Activated naive CD4-positive, alpha-beta T cell treated with anti-CD3 and anti-CD28 coated beads, Interleukin-2, amount 50 U/mL, for 24 hours (primary cell): ENCODE measurements around the gene APPL1.
A peak's percentile ranks its signal among the peaks of the same experiment; 100 is the strongest.

Experiments used
- H3K27ac Mint-ChIP-seq: one replicate; pipeline ENCODE4 v1.8.0; 2021; ENCODE audit warnings: mild to moderate bottlenecking, mixed read lengths
- H3K27me3 Mint-ChIP-seq: one replicate; pipeline ENCODE4 v1.8.0; 2021; ENCODE audit warnings: mixed read lengths
- H3K36me3 Mint-ChIP-seq: one replicate; pipeline ENCODE4 v1.8.0; 2021; ENCODE audit warnings: mixed read lengths
- H3K4me1 Mint-ChIP-seq: one replicate; pipeline ENCODE4 v1.8.0; 2021; ENCODE audit warnings: mixed read lengths
- H3K4me3 Mint-ChIP-seq: one replicate; pipeline ENCODE4 v1.8.0; 2021; ENCODE audit warnings: mild to moderate bottlenecking, mixed read lengths
- H3K9me3 Mint-ChIP-seq: one replicate; pipeline ENCODE4 v1.8.0; 2021; ENCODE audit warnings: mixed read lengths

The APPL1 gene

GRCh38 chr3:57227204-57227929 lies at the start of gene APPL1:
TSS of gene APPL1 (plus strand) at chr3:57227729. CDS start at chr3:57227884, 155 bp downstream.
- no peaks in the 10 kb centered on the region for H3K36me3 Mint-ChIP-seq
- H3K4me1 Mint-ChIP-seq, result peaks cover 29% of the 10 kb centered on the region
- no peaks in the 10 kb centered on the region for H3K27me3 Mint-ChIP-seq
- H3K4me3 Mint-ChIP-seq, result peak within 1 kb of the TSS; percentile 91
- H3K9me3 Mint-ChIP-seq, result no peaks in the 10 kb centered on the region
- H3K27ac Mint-ChIP-seq, result peak within 1 kb of the TSS; percentile 81

DNA sequence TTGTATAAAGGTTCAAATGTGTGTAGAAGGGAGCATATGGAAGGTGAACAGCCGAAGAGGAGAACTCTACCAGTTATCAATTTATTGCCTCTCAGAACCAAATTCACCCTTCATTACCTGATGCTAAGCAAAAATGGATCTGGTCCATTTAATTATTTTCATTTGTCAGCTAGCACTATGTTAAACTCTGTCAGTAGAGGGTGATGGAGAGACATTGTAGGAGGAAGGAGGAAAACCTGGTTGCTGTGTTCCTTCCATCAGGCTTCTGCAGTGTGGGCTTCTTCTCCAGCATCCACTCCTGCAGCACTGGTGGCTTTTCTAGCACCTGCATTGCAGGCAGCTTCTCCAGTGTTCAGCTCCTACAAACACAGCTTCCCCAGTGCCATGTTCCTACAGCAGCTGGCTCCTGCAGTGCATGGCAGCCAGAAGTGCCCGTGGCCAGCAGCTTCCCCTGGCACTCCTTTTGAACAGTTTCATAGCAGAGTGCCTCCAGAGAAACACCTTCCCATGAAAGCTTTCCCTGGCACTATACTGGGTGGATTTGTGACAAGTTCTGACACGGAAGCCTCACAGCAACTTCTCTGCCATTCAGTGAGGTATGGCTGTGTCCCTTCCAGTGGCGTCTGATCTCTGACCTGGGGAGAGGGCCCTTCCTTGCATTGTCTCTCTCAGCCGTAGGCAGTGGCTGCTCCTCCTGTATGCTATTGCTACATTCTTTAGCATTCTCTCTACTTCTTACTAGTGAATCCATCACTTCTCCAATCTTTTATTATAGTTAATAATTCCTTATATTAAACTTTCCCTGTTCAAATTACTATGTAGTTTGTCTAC lies 47.7 kb upstream of the APPL1 start:
- no peak overlapping the region for H3K27ac Mint-ChIP-seq
- H3K4me1 Mint-ChIP-seq, result no peaks in the 10 kb centered on the region
- H3K9me3 Mint-ChIP-seq, result no peaks in the 10 kb centered on the region
- H3K4me3 Mint-ChIP-seq, result no peak overlapping the region
- H3K36me3 Mint-ChIP-seq, result no peaks in the 10 kb centered on the region
- H3K27me3 Mint-ChIP-seq, result peaks cover 7% of the 10 kb centered on the region

DNA sequence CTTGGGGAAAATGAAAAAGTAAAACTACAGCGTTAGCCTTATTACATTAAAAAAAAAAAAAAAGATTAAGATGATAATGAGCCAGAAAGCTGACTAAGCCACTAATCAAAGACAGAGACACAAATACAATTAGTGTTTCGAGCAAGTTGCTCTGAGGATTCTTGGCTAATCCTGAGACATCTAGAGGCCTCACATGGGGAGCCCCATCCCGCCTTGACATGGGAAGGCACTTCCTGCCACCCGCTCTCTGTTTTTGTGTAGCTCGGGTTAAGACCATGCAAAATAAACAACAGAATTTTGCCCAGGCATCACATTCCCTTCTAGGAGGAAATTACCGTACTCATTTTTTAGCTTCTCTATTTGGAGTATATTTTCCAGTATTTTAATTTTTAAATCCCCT lies 43.0 kb upstream of the APPL1 start:
- H3K9me3 Mint-ChIP-seq, result no peaks in the 10 kb centered on the region
- no peaks in the 10 kb centered on the region for H3K27me3 Mint-ChIP-seq
- no peak overlapping the region for H3K27ac Mint-ChIP-seq

GRCh38 chr3:57192028-57192427 lies 35.5 kb upstream of the APPL1 start:
- Mint-ChIP-seq H3K9me3 (no peaks in the 10 kb centered on the region), H3K4me3 (no peak overlapping the region), H3K4me1 (no peaks in the 10 kb centered on the region), H3K27ac (no peak overlapping the region), H3K36me3 (no peaks in the 10 kb centered on the region), H3K27me3 (peaks cover 4% of the 10 kb centered on the region)

More for the DNA sequence above, 43.0 kb upstream of the APPL1 start:
- no peaks in the 10 kb centered on the region for H3K4me1 Mint-ChIP-seq
- no peak overlapping the region for H3K4me3 Mint-ChIP-seq
- H3K36me3 Mint-ChIP-seq, result no peaks in the 10 kb centered on the region

DNA sequence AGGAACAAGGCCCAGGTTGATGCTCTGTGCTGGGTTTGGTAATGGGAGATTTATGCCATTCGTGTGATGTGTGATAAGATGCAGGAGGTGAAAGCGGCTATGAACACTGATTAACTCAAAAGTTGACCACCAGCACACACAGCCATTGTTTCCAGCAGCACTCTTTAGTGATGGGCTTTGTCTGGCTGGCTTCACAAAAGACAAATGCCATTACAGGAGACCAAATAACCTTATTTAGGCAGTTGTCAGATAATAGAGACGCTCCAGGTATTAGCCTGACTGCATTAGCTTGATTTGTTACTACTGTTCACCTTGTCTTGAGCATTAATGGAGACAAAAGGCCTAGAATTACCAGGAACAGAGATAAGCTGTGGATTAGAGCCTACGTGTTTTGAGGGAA lies 32.9 kb upstream of the APPL1 start:
- Mint-ChIP-seq H3K9me3 (no peaks in the 10 kb centered on the region), H3K4me3 (no peak overlapping the region), H3K27ac (no peak overlapping the region), H3K27me3 (peaks cover 4% of the 10 kb centered on the region), H3K36me3 (no peaks in the 10 kb centered on the region), H3K4me1 (no peaks in the 10 kb centered on the region)

GRCh38 chr3:57199895-57200297 lies 27.6 kb upstream of the APPL1 start, which contains the start of gene HESX1:
TSS of gene HESX1 (minus strand) at chr3:57199978. CDS start at chr3:57199918, 60 bp downstream.
- Mint-ChIP-seq H3K27ac (no peak within 1 kb of the TSS), H3K4me3 (no peak within 1 kb of the TSS), H3K9me3 (no peaks in the 10 kb centered on the region), H3K27me3 (no peaks in the 10 kb centered on the region), H3K36me3 (no peaks in the 10 kb centered on the region), H3K4me1 (no peaks in the 10 kb centered on the region)

- Mint-ChIP-seq H3K27me3 (no peaks in the 10 kb centered on the region), H3K36me3 (no peaks in the 10 kb centered on the region), H3K4me1 (no peaks in the 10 kb centered on the region), H3K9me3 (no peaks in the 10 kb centered on the region), H3K4me3 (no peak overlapping the region), H3K27ac (no peak overlapping the region)
Measured at GRCh38 chr3:57206423-57206822, 21.1 kb upstream of the APPL1 start.

DNA sequence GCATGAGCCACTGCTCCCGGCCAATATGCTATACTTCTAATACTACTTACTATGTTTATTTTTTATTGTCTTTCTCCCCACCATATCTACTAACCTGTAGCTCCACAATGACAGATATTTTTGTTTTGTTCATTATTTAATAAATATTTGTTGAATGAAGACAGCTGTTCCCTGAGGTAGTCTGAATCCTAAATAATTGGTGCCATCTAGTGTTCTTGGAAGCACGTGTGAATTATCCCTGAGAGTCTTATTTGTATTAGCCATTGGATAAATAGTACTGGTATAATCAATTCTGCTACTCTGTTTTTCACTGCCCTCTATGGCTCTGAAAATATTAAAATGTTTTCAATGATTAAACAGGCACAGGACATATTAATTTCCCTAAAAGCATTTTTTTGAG lies 5.6 kb upstream of the APPL1 start:
- no peaks in the 10 kb centered on the region for H3K27me3 Mint-ChIP-seq
- no peak overlapping the region for H3K27ac Mint-ChIP-seq
- no peaks in the 10 kb centered on the region for H3K9me3 Mint-ChIP-seq
- H3K4me1 Mint-ChIP-seq, result peaks cover 3% of the 10 kb centered on the region
- H3K4me3 Mint-ChIP-seq, result no peak overlapping the region
- H3K36me3 Mint-ChIP-seq, result no peaks in the 10 kb centered on the region

DNA sequence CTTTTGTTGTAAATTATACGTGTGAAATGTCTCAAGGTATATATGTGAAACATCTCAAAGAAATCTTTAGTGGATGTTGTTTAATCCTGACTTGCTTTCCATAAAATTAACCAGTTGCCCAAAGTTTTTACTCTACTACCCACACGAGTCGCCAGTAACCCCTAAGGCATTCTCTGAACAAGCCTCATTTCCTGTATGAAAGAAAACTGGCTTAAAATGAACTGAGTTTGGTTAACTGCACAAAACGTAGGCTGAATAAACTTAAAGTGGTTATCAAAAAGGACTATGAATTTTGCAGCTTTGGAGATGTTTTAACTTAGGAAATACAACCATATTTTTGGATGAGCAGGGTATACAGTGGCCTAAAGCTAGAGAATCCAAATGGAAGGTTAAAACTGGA lies 2.7 kb upstream of the APPL1 start:
- H3K9me3 Mint-ChIP-seq, result no peaks in the 10 kb centered on the region
- no peak overlapping the region for H3K27ac Mint-ChIP-seq
- no peaks in the 10 kb centered on the region for H3K27me3 Mint-ChIP-seq
- H3K4me1 Mint-ChIP-seq, result peaks cover 20% of the 10 kb centered on the region
- no peaks in the 10 kb centered on the region for H3K36me3 Mint-ChIP-seq
- no peak overlapping the region for H3K4me3 Mint-ChIP-seq

DNA sequence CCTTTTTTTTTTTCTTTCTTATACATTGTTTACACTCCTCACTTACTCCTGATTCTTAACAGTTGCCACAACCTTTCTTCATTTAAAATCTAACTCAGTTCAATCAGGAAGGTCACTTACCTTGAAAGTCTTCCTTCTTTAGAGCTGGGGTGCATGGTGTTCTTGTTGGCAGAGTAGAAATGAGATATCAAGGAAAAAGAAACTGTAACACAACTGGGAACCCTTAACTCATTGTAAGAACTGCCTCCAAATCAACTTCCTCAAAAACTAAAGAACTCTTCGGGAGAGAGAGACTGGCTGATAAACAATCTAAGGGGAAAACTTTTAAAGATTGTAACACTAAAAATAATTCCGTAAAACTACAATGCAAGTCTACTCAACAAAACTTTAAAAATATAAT lies 1.4 kb upstream of the APPL1 start:
- no peaks in the 10 kb centered on the region for H3K36me3 Mint-ChIP-seq
- peaks cover 26% of the 10 kb centered on the region for H3K4me1 Mint-ChIP-seq
- no peaks in the 10 kb centered on the region for H3K9me3 Mint-ChIP-seq
- peak overlapping the region; percentile 56 for H3K4me3 Mint-ChIP-seq
- H3K27ac Mint-ChIP-seq, result no peak overlapping the region
- H3K27me3 Mint-ChIP-seq, result no peaks in the 10 kb centered on the region

GRCh38 chr3:57227930-57228751 lies 612 bp downstream of the APPL1 start:
- Mint-ChIP-seq H3K4me1 (peaks cover 31% of the 10 kb centered on the region), H3K27ac (peak overlapping the region; percentile 81), H3K4me3 (peak overlapping the region; percentile 91), H3K27me3 (no peaks in the 10 kb centered on the region), H3K9me3 (no peaks in the 10 kb centered on the region), H3K36me3 (no peaks in the 10 kb centered on the region)

DNA sequence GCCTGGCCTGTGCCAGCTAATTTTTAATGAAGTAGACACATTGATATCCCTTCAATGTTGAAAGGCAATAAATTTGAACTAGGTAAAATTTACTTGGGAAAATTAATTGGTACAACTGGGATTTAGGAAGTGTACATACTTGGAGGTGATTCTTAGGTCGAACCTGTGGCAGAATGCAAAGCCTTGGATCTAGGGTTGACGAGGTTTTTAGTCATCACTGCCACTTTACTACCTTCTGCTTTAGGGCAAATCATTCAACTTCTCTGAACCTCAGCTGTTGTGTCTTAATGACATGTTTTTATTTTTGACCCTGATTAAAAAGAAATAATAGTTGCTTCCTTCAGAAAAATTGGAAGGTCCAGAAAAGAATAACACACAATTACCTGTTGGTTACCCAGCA lies 2.5 kb downstream of the APPL1 start:
- no peaks in the 10 kb centered on the region for H3K36me3 Mint-ChIP-seq
- no peaks in the 10 kb centered on the region for H3K27me3 Mint-ChIP-seq
- no peaks in the 10 kb centered on the region for H3K9me3 Mint-ChIP-seq
- H3K4me3 Mint-ChIP-seq, result peak overlapping the region; percentile 19
- H3K27ac Mint-ChIP-seq, result no peak overlapping the region
- H3K4me1 Mint-ChIP-seq, result peaks cover 36% of the 10 kb centered on the region

DNA sequence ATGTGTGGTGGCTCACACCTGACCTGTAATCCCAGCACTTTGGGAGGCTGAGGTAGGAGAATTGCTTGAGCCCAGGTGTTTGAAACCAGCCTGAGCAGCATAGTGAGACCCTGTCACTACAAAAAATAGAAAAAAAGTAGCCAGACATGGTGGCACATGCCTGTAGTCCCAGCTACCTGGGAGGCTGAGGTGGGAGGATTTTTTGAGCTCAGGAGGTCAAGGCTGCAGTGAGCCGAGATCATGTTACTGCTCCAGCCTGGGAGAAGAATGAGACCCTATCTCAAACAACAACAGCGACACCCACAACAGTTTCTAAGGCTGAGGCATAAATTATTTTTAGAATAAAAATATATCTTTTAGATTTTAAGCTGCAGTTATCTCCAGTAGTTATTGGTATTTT lies 6.3 kb downstream of the APPL1 start:
- Mint-ChIP-seq H3K4me3 (no peak overlapping the region), H3K9me3 (no peaks in the 10 kb centered on the region), H3K36me3 (peaks cover 4% of the 10 kb centered on the region), H3K4me1 (peaks cover 31% of the 10 kb centered on the region), H3K27ac (no peak overlapping the region), H3K27me3 (no peaks in the 10 kb centered on the region)

GRCh38 chr3:57234613-57235575 lies 7.4 kb downstream of the APPL1 start:
- Mint-ChIP-seq H3K27me3 (no peaks in the 10 kb centered on the region), H3K4me1 (peaks cover 21% of the 10 kb centered on the region), H3K27ac (no peak overlapping the region), H3K9me3 (no peaks in the 10 kb centered on the region), H3K36me3 (peaks cover 8% of the 10 kb centered on the region), H3K4me3 (no peak overlapping the region)

DNA sequence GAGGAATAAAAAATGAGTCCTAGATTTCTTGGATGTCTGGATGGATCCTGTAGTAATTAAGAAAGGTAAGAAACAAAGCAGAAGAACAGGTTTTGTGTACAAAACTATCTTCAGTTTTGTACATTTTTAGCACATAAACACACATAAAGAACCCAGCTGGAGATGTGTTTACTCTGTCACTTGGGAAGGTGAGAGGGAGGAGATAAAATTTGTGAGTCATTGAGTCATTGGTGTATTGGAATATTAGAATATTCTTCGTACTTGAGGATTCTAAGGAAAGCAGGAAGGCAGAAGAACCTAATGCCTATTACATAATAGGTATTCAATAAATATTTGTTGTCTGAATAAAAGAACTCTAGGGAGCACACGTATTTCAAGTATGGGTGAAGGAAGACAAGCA lies 17.4 kb downstream of the APPL1 start:
- Mint-ChIP-seq H3K9me3 (no peaks in the 10 kb centered on the region), H3K27me3 (no peaks in the 10 kb centered on the region), H3K4me3 (no peak overlapping the region), H3K27ac (no peak overlapping the region), H3K36me3 (peaks cover 22% of the 10 kb centered on the region), H3K4me1 (no peaks in the 10 kb centered on the region)
